ENCODE results near the gene RIPOR1.

RIPOR1 gene

DNA sequence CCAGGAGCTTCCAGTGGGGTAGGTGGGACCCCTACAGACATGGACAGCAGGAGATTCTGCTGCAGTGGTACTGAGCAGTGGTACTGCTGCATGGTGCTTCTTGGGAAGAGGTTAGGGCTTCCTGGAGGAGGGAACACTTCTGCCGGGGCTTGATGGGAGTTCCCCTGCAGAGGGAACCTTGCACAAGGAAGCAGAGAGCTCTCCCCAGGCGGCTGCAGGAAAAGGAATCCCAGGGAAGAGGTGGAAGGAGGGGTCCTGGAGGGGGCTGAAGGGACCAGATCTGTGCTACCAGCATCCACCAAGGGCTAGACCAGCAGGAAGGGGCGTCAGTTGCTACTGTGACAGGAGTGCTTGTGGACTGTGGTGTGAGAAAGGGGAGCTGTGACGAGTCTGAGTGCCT, 10.6 kb downstream of the RIPOR1 start:
- DNase-seq (ENCODE audit: low spot score), result no peak

GRCh38 chr16:67539691-67540635, 11.3 kb downstream of the RIPOR1 start:
- DNase-seq (ENCODE audit: low spot score), result no peak

- DNase-seq (ENCODE audit: low spot score), result no peak
Measured at GRCh38 chr16:67540756-67541155, 12.1 kb downstream of the RIPOR1 start.

- no peak for DNase-seq (ENCODE audit: low spot score)
Measured at GRCh38 chr16:67541391-67542263, 13.0 kb downstream of the RIPOR1 start.

GRCh38 chr16:67542464-67542863, 13.8 kb downstream of the RIPOR1 start:
- DNase-seq (ENCODE audit: low spot score), result no peak

DNA sequence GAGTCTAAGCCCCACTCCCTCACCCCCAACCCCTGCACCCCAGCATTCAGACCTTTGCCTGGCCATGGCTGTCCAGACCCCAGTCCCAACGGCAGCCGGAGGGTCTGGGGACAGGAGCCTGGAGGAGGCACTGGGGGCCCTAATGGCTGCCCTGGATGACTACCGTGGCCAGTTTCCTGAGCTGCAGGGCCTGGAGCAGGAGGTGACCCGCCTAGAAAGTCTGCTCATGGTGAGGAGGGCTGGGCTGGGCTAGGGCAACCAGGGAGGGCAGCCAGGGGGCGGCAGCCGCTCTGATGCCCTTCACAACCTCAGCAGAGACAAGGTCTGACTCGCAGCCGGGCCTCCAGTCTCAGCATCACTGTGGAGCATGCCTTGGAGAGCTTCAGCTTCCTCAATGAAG, 14.4 kb downstream of the RIPOR1 start:
- DNase-seq (ENCODE audit: low spot score), result no peak

DNA sequence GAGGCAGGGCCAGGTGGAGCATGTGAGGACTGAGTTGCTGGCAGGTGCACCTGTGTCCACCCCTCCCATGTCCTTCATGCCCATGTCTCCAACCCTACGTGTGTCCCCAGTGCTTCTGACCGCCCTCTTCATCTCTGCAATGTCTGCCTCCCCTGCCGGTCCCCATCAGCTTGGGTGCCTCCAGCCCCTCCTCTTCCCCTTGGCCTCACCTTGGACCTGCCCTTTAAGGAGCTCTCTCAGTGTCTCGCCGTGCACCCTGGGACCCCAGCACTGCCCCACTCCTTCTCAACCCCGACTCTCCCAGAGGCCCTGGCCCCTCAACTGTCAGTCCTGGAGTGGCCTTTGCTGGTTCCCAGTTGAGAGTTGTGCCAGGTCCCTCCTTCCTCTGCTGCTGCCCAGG, 15.0 kb downstream of the RIPOR1 start:
- DNase-seq (ENCODE audit: low spot score), result no peak

DNA sequence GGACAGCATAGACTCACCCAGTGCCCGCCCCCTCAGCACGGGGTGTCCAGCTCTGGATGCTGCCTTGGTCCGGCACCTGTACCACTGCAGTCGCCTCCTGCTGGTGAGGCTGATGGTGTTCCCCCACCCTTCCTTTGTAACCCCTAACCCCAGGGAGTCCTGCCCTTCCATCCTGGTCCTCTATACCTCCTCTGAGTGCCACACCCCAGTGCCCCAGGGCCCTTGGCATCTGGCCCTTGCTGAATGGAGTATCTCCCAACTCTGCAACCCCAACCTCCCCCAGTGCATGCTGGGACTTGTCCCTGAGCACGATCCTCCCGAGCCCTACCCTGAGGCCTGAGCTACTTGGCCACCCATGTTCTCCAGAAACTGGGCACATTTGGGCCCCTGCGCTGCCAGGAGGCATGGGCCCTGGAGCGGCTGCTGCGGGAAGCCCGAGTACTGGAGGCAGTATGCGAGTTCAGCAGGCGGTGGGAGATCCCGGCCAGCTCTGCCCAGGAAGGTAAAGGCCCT, 15.8 kb downstream of the RIPOR1 start:
- no peak for DNase-seq (ENCODE audit: low spot score)

DNA sequence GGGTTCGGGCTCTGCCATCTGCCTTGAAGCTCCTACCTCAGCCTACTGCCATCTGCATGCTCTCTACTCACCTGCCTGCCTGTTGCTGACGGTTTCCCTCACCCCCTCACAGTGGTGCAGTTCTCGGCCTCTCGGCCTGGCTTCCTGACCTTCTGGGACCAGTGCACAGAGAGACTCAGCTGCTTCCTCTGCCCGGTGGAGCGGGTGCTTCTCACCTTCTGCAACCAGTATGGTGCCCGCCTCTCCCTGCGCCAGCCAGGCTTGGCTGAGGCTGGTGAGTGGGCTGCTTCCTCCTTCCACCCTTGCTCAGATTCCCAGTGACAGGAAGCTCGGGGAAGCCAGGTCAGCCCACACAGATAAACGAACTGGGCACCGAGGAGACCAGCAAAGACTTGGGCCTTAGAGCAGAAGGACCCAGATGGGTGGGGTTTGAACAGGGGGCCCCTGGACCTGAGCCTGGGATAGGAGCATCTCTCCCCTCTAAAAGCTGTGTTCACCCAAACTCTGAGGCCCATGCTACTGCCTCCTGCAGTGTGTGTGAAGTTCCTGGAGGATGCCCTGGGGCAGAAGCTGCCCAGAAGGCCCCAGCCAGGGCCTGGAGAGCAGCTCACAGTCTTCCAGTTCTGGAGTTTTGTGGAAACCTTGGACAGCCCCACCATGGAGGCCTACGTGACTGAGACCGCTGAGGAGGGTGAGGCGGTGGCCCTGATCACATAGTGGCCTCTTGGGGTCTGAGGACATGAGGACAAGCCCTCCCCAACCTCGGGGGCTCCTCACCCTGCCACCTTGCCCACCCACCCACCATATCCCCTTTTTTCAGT, 16.4 kb downstream of the RIPOR1 start:
- DNase-seq (ENCODE audit: low spot score), result no peak

- no peak for DNase-seq (ENCODE audit: low spot score)
Measured at GRCh38 chr16:67545665-67546024, 17.0 kb downstream of the RIPOR1 start.

DNA sequence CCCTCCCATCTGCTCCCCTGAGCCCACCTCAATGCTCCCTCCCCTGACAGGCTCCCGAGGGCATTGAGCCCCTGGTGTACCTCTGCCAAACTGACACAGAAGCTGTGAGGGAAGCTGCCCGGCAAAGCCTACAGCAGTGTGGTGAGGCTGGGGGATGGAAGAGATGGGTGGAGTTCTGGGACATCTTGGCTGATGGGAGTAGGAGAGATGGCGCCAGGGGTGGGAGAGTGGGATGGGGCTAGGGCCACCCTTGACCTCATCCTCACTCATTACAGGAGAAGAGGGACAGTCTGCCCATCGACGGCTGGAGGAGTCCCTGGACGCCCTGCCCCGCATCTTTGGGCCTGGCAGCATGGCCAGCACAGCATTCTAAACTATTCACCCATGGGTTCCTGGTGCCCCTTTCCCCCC, 17.5 kb downstream of the RIPOR1 start:
- DNase-seq (ENCODE audit: low spot score), result no peak

GRCh38 chr16:67546761-67547422, 18.3 kb downstream of the RIPOR1 start:
- DNase-seq (ENCODE audit: low spot score), result peak; percentile 84

- no peak for DNase-seq (ENCODE audit: low spot score)
Measured at GRCh38 chr16:67547423-67548264, 19.0 kb downstream of the RIPOR1 start.

- DNase-seq (ENCODE audit: low spot score), result no peak
Measured at GRCh38 chr16:67548265-67549126, 19.9 kb downstream of the RIPOR1 start.

GRCh38 chr16:67549240-67549639, 20.6 kb downstream of the RIPOR1 start:
- DNase-seq (ENCODE audit: low spot score), result no peak

DNA sequence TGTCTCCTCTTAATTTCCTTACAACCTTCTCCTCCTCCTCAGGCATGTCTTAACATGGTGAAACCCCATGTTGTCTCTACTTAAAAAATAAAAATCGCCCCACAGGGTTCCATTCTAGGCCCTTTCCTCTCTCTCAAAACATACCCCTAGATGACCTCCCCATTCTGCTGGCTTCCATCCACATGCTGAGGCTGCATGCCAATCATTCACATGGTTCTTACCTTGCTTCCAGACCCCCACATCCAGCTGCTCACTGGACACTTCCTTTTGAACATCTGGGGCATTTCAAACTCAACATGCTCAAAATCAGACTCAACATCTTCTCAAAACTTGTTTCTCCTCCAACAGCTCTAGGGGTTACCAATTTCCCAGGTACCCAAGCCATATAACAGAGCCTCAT, 21.3 kb downstream of the RIPOR1 start:
- no peak for DNase-seq (ENCODE audit: low spot score)

DNA sequence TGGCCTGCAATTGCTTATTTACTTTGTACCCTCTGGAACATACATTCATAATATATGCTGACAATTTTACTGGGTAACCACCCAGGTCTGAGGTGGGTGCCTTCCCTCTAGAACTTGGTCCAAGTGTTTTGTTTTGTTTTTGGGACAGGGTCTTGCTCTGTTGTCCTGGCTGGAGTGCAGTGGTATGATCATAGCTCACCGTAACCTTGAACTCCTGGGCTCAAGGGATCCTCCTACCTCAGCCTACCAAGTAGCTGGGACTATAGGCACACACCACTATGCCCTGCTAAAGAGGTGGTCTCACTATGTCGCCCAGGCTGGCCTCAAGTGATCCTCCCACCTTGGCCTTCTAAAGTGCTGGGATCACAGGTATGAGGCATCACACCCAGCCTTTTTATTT, 22.5 kb downstream of the RIPOR1 start:
- no peak for DNase-seq (ENCODE audit: low spot score)

- DNase-seq (ENCODE audit: low spot score), result no peak
Measured at GRCh38 chr16:67551972-67552371, 23.3 kb downstream of the RIPOR1 start.

DNA sequence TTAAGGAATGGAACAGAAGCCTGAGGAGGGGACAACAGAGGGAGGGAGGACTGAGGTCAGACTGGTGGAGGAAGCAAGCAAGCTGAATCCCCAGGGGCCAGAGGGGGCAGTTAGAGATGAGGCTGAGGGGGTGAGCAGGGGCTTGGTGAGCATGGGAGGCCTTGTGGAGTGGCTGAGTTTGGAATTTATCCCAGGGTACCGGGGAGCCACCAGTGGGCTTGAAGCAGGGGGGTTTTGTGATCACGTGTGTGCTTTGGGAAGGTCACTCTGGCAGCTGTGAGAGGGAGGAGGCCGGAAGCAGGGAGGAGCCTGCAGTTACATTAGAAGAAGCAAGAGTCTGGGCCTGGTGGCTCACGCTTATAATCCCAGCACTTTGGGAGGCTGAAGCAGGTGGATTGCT, 23.8 kb downstream of the RIPOR1 start:
- no peak for DNase-seq (ENCODE audit: low spot score)
